Measurements from ENCODE around the gene ZNF205.

- TF ChIP-seq CTCF (IDR thresholded peaks at IDR 0.05) (no peak), ZFX (IDR thresholded peaks at IDR 0.05; ENCODE audit: borderline replicate concordance) (no peak)
These were observed 26.4 kb upstream of the ZNF205 start for GRCh38 chr16:3085868-3086595.

Measured in 22Rv1 (cell line).